IMR-90 (cell line): Measurements from ENCODE around the gene TDRD1. TPM values are rescaled to one million over a fixed set of nuclear protein-coding genes. Genes with fewer than 3 reads are reported as not detected.

ENCODE experiments used
- ATAC-seq: fragments of 200-7000 bp; cut with Tn5 transposase; 2 replicates; pipeline ENCODE4 v1.9.1; 2020; ENCODE audit warnings: low read depth, mild to moderate bottlenecking, moderate library complexity
- BruUV-seq: library from RNA; stranded (reverse); fragments of 400-500 nt; replicated peaks from 2 replicates; lab custom pipeline; 2021; lab: Mats Ljungman, UMichigan
- CTCF ChIA-PET: fragments of 300-600 bp; formaldehyde crosslinking; extraction: SDS; loops from one replicate; lab custom pipeline; 2021; ENCODE audit warnings: antibody characterized with exemption; lab: Yijun Ruan, JAX
- POLR2A ChIA-PET: fragments of 300-600 bp; sonication (Branson Sonifier 250); formaldehyde crosslinking; loops from one replicate; lab custom pipeline; 2022; ENCODE audit warnings: antibody characterized with exemption; ENCODE audit not compliant: unreplicated experiment; lab: Charles Lee
- DNase-seq: peaks from one replicate; pipeline ENCODE4 v3.0.0; 2013
- H2AFZ ChIP-seq: replicated peaks from 2 replicates; pipeline ENCODE3; 2013; ENCODE audit warnings: low read length, mild to moderate bottlenecking; ENCODE audit not compliant: poor library complexity
- H2AK5ac ChIP-seq: 2 replicates; pipeline ENCODE4 v1.6.1; 2013; ENCODE audit warnings: low read depth, low read length, inconsistent platforms
- H2AK9ac ChIP-seq: replicated peaks from 2 replicates; pipeline ENCODE3; 2013; ENCODE audit warnings: mild to moderate bottlenecking, low read depth, low read length, moderate library complexity; ENCODE audit not compliant: poor library complexity
- H2BK120ac ChIP-seq: 2 replicates; pipeline ENCODE4 v1.6.1; 2013; ENCODE audit warnings: low read depth, low read length, inconsistent platforms
- H2BK15ac ChIP-seq: 3 replicates; pipeline ENCODE4 v1.6.1; 2013; ENCODE audit warnings: low read depth, low read length, inconsistent platforms
- H2BK20ac ChIP-seq: 2 replicates; pipeline ENCODE4 v1.6.1; 2013; ENCODE audit warnings: low read depth, mild to moderate bottlenecking, inconsistent platforms, low read length, moderate library complexity
- H2BK5ac ChIP-seq: 2 replicates; pipeline ENCODE4 v1.6.1; 2013; ENCODE audit warnings: mild to moderate bottlenecking, low read depth, low read length, inconsistent platforms; ENCODE audit not compliant: poor library complexity, severe bottlenecking
- H3K14ac ChIP-seq: replicated peaks from 2 replicates; pipeline ENCODE4 v1.6.1; 2013; ENCODE audit warnings: low read depth, low read length, inconsistent platforms
- H3K18ac ChIP-seq: 2 replicates; pipeline ENCODE4 v1.6.1; 2013; ENCODE audit warnings: low read depth, low read length, control low read depth
- H3K23ac ChIP-seq: 2 replicates; pipeline ENCODE4 v1.6.1; 2013; ENCODE audit warnings: low read depth, low read length, inconsistent platforms
- H3K27ac ChIP-seq: 2 replicates; pipeline ENCODE4 v1.5.1; 2013; ENCODE audit warnings: mild to moderate bottlenecking, control low read depth, low read length; ENCODE audit not compliant: insufficient read depth
- H3K27me3 ChIP-seq: 2 replicates; pipeline ENCODE4 v1.6.1; 2013; ENCODE audit warnings: low read length; ENCODE audit not compliant: control insufficient read depth, insufficient read depth
- H3K36me3 ChIP-seq: 2 replicates; pipeline ENCODE4 v1.6.1; 2013; ENCODE audit warnings: low read length, mixed read lengths; ENCODE audit not compliant: control insufficient read depth, insufficient read depth
- H3K4ac ChIP-seq: 2 replicates; pipeline ENCODE4 v1.6.1; 2013; ENCODE audit warnings: low read depth, low read length, inconsistent platforms
- H3K4me1 ChIP-seq: 2 replicates; pipeline ENCODE4 v1.6.1; 2013; ENCODE audit warnings: low read length, mixed read lengths; ENCODE audit not compliant: control insufficient read depth, insufficient read depth
- H3K4me2 ChIP-seq: 2 replicates; pipeline ENCODE4 v1.6.1; 2013; ENCODE audit warnings: low read depth, mild to moderate bottlenecking, control low read depth, low read length, moderate library complexity
- H3K4me3 ChIP-seq: 2 replicates; pipeline ENCODE4 v1.5.1; 2013; ENCODE audit warnings: low read depth, mild to moderate bottlenecking, control low read depth, low read length, moderate library complexity; ENCODE audit not compliant: insufficient read depth
- H3K56ac ChIP-seq: 2 replicates; pipeline ENCODE4 v1.6.1; 2013; ENCODE audit warnings: low read length, inconsistent platforms; ENCODE audit not compliant: insufficient read depth; ENCODE audit errors: extremely low read depth
- H3K79me1 ChIP-seq, 2 experiments: 2 replicates each; pipeline ENCODE4 v1.6.1; 2013; ENCODE audit warnings: low read length in 2 of 2, inconsistent platforms in 1 of 2, low read depth in 1 of 2
- H3K9ac ChIP-seq: 2 replicates; pipeline ENCODE4 v1.6.1; 2013; ENCODE audit warnings: low read depth, low read length, control low read depth
- H3K9me1 ChIP-seq: 2 replicates; pipeline ENCODE4 v1.6.1; 2013; ENCODE audit warnings: low read length, inconsistent platforms; ENCODE audit not compliant: insufficient read depth
- H3K9me3 ChIP-seq: 2 replicates; pipeline ENCODE4 v1.6.1; 2013; ENCODE audit warnings: low read length; ENCODE audit not compliant: control insufficient read depth, insufficient read depth
- H4K20me1 ChIP-seq: 2 replicates; pipeline ENCODE4 v1.6.1; 2013; ENCODE audit warnings: low read length, inconsistent platforms; ENCODE audit not compliant: insufficient read depth
- H4K5ac ChIP-seq: 2 replicates; pipeline ENCODE4 v1.6.1; 2013; ENCODE audit warnings: mild to moderate bottlenecking, low read depth, low read length, control low read depth
- H4K8ac ChIP-seq, 2 experiments: 2 replicates each; pipeline ENCODE4 v1.6.1; 2013; ENCODE audit warnings: low read depth in 2 of 2, low read length in 2 of 2, control low read depth in 1 of 2, inconsistent platforms in 1 of 2
- H4K91ac ChIP-seq: 2 replicates; pipeline ENCODE4 v1.6.1; 2013; ENCODE audit warnings: low read depth, low read length, inconsistent platforms; ENCODE audit not compliant: insufficient read depth
- BHLHE40 ChIP-seq: fragments of 150-350 bp; IDR thresholded peaks from 2 replicates; pipeline ENCODE4 v1.6.1; 2016; ENCODE audit warnings: mild to moderate bottlenecking, low read depth, low read length
- CEBPB ChIP-seq: IDR thresholded peaks from 2 replicates; pipeline ENCODE4 v1.6.1; 2012; ENCODE audit warnings: low read depth, low read length, improper control_type of control experiment
- CHD1 ChIP-seq: IDR thresholded peaks from 2 replicates; pipeline ENCODE4 v1.6.1; 2012; ENCODE audit warnings: low read depth, low read length, improper control_type of control experiment
- FOS ChIP-seq: fragments of 150-350 bp; IDR thresholded peaks from 2 replicates; pipeline ENCODE4 v1.6.1; 2016; ENCODE audit warnings: low read depth, low read length
- MAFK ChIP-seq: IDR thresholded peaks from 2 replicates; pipeline ENCODE4 v1.6.1; 2012; ENCODE audit warnings: low read depth, low read length, improper control_type of control experiment
- MAZ ChIP-seq: IDR thresholded peaks from 2 replicates; pipeline ENCODE4 v1.6.1; 2012; ENCODE audit warnings: low read depth, mild to moderate bottlenecking, low read length, improper control_type of control experiment, moderate library complexity, borderline replicate concordance
- MXI1 ChIP-seq: IDR thresholded peaks from 2 replicates; pipeline ENCODE4 v1.6.1; 2012; ENCODE audit warnings: low read depth, mild to moderate bottlenecking, low read length, moderate library complexity, borderline replicate concordance
- NFE2L2 ChIP-seq: fragments of 150-350 bp; IDR thresholded peaks from 2 replicates; pipeline ENCODE4 v1.6.1; 2016; ENCODE audit warnings: low read depth, mild to moderate bottlenecking, low read length
- POLR2A ChIP-seq: IDR thresholded peaks from 2 replicates; pipeline ENCODE4 v1.6.1; 2012; ENCODE audit warnings: mild to moderate bottlenecking, low read depth, low read length
- RAD21 ChIP-seq: IDR thresholded peaks from 2 replicates; pipeline ENCODE4 v1.6.1; 2012; ENCODE audit warnings: low read length, improper control_type of control experiment
- RCOR1 ChIP-seq: IDR thresholded peaks from 2 replicates; pipeline ENCODE4 v1.6.1; 2012; ENCODE audit warnings: mild to moderate bottlenecking, low read length, improper control_type of control experiment; ENCODE audit not compliant: insufficient replicate concordance
- RFX5 ChIP-seq: IDR thresholded peaks from 2 replicates; pipeline ENCODE4 v1.8.0; 2012; ENCODE audit warnings: low read depth, mild to moderate bottlenecking, low read length, moderate library complexity
- SMC3 ChIP-seq: fragments of 150-350 bp; IDR thresholded peaks from 2 replicates; pipeline ENCODE4 v1.6.1; 2016; ENCODE audit warnings: low read depth, mild to moderate bottlenecking, antibody characterized with exemption, low read length, moderate library complexity
- WGBS, 2 experiments: methylation state at CpG; one replicate each; pipeline versions ENCODE4 v1.1.5 to v1.1.7; 2013; ENCODE audit warnings: missing lambda C conversion rate in 2 of 2; ENCODE audit not compliant: insufficient read length in 1 of 2; ENCODE audit errors: extremely low coverage in 2 of 2; 5-methylcytosine and 5-hydroxymethylcytosine counted together
- dilution Hi-C: fragments of 300-500 bp; cut with HindIII; formaldehyde crosslinking; loops from one replicate; pipeline ENCODE4 v1.14.3; 2018; ENCODE audit warnings: low sequenced_read_pairs; ENCODE audit not compliant: unreplicated experiment
- in situ Hi-C: fragments of 300-500 bp; cut with MboI; formaldehyde crosslinking; loops from 3 replicates; pipeline ENCODE4 v1.14.3; 2019; ENCODE audit warnings: low sequenced_read_pairs, inconsistent platforms, mixed read lengths
- intact Hi-C: fragments of 100-400 bp; cut with micrococcal nuclease; formaldehyde crosslinking; loops from 2 replicates; pipeline ENCODE4 v1.10.0; 2022
- polyA plus RNA-seq, 3 experiments: library from polyadenylated mRNA; depleted of rRNA; stranded (reverse); fragments of >200 nt; gene quantifications; 2 replicates each; pipeline ENCODE4 v1.2.3, GENCODE V29; 2012; ENCODE audit warnings: low replicate concordance in 1 of 3
- total RNA-seq: library from RNA; depleted of rRNA; stranded (reverse); fragments of >200 nt; gene quantifications from 2 replicates; pipeline ENCODE4 v1.2.3, GENCODE V29; 2012
- TF ChIP-seq, protein P1 (sequence below): fragments of 150-350 bp; IDR thresholded peaks from 2 replicates; pipeline ENCODE4 v1.6.1; 2016; ENCODE audit warnings: low read depth, mild to moderate bottlenecking, low read length, moderate library complexity, borderline replicate concordance
- TF ChIP-seq, protein P2 (sequence below): conservative IDR thresholded peaks from 2 replicates; pipeline ENCODE4 v1.5.1; 2012; ENCODE audit warnings: mild to moderate bottlenecking, low read depth, low read length, improper control_type of control experiment
- TF ChIP-seq, protein P3 (sequence below): fragments of 150-350 bp; IDR thresholded peaks from 2 replicates; pipeline ENCODE4 v1.6.1; 2017; ENCODE audit warnings: mild to moderate bottlenecking, antibody characterized with exemption, low read length, low read depth

The TDRD1 gene
- total and polyA plus RNA-seq, 2 of the 4 experiments (the other 2 are of a cell fraction) = not detected

DNA sequence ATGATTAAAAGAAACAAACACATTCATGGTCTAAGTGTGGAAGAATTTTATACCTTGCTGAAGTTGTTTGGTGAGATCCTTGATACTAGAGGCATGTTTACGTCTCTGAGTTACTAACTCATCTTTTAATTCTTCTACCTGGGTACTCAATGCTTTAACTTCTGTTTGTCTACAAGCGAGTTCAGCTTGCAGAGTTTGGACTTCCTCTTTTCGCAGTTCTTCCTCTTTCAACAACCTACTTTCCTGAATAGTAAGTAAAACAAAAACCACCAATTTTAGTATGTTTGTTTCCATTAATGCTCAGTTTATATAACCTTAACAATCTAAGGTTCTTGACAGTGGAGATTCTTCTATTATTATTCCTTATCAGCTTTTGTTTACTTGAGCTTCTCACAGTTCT is 48.1 kb upstream of the TDRD1 start:
- Histone ChIP-seq H2BK5ac (no peak overlapping the region), H3K23ac (no peak overlapping the region), H4K5ac (no peak overlapping the region), H3K36me3 (peaks cover 12% of the 10 kb centered on the region), H2BK20ac (no peak overlapping the region), H4K20me1 (no peaks in the 10 kb centered on the region), H3K56ac (no peak overlapping the region), H2BK120ac (no peak overlapping the region), H4K8ac (no peak overlapping the region), H3K4me2 (no peak overlapping the region), H4K91ac (no peak overlapping the region), H2AFZ (no peak overlapping the region), H3K18ac (no peak overlapping the region), H3K27me3 (no peaks in the 10 kb centered on the region), H3K4ac (no peak overlapping the region), H3K14ac (no peak overlapping the region), H3K27ac (no peak overlapping the region), H2AK5ac (no peak overlapping the region), H3K4me1 (no peaks in the 10 kb centered on the region), H3K9me3 (no peaks in the 10 kb centered on the region), H2AK9ac (no peak overlapping the region), H2BK15ac (no peak overlapping the region), H3K79me1 (no peaks in the 10 kb centered on the region), H3K9me1 (no peaks in the 10 kb centered on the region), H3K9ac (no peak overlapping the region), H3K4me3 (no peak overlapping the region)
- ATAC-seq (no peak), DNase-seq (no peak)
- ChIA-PET POLR2A (no interaction called here), CTCF (interaction anchor here (0.6 kb wide), 1 partner anchor 503 kb away, joined by 3 read pairs; no protein-coding TSS in a partner anchor)
- no TSS peak for BruUV-seq
- intact Hi-C loops = no loop called here
- in situ Hi-C loops = no loop called here
- no CpG with 5 or more reads among the region's 3 CpGs for WGBS, 2 experiments
- dilution Hi-C loops = no loop called here
- TF ChIP-seq NFE2L2 (no peak), POLR2A (no peak), CEBPB (no peak), MXI1 (no peak), RFX5 (no peak), MAFK (no peak), BHLHE40 (no peak), SMC3 (no peak), MAZ (no peak), CHD1 (no peak), FOS (no peak), RAD21 (no peak), RCOR1 (no peak)
- TF ChIP-seq, protein P1, sequence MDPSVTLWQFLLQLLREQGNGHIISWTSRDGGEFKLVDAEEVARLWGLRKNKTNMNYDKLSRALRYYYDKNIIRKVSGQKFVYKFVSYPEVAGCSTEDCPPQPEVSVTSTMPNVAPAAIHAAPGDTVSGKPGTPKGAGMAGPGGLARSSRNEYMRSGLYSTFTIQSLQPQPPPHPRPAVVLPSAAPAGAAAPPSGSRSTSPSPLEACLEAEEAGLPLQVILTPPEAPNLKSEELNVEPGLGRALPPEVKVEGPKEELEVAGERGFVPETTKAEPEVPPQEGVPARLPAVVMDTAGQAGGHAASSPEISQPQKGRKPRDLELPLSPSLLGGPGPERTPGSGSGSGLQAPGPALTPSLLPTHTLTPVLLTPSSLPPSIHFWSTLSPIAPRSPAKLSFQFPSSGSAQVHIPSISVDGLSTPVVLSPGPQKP = no peak
- TF ChIP-seq, protein P2, sequence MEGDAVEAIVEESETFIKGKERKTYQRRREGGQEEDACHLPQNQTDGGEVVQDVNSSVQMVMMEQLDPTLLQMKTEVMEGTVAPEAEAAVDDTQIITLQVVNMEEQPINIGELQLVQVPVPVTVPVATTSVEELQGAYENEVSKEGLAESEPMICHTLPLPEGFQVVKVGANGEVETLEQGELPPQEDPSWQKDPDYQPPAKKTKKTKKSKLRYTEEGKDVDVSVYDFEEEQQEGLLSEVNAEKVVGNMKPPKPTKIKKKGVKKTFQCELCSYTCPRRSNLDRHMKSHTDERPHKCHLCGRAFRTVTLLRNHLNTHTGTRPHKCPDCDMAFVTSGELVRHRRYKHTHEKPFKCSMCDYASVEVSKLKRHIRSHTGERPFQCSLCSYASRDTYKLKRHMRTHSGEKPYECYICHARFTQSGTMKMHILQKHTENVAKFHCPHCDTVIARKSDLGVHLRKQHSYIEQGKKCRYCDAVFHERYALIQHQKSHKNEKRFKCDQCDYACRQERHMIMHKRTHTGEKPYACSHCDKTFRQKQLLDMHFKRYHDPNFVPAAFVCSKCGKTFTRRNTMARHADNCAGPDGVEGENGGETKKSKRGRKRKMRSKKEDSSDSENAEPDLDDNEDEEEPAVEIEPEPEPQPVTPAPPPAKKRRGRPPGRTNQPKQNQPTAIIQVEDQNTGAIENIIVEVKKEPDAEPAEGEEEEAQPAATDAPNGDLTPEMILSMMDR = no peak
- TF ChIP-seq, protein P3, sequence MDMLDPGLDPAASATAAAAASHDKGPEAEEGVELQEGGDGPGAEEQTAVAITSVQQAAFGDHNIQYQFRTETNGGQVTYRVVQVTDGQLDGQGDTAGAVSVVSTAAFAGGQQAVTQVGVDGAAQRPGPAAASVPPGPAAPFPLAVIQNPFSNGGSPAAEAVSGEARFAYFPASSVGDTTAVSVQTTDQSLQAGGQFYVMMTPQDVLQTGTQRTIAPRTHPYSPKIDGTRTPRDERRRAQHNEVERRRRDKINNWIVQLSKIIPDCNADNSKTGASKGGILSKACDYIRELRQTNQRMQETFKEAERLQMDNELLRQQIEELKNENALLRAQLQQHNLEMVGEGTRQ = no peak
